DOHH2 (cell line): Measurements from ENCODE around the gene MC2R.
"Not testable (repeated sequence)": the region's sequence is repeated elsewhere in the genome, so short reads cannot be mapped to it uniquely, and the experiment has no call there.

ENCODE experiments used
- H3F3A ChIP-seq: fragments of 200-600 bp; sonication (generic), shearing (Covaris generic); 2 replicates; pipeline ENCODE4 v1.6.0; 2016; ENCODE audit warnings: antibody characterized with exemption, mild to moderate bottlenecking; ENCODE audit not compliant: control insufficient read depth, insufficient read depth
- H3K27ac ChIP-seq: fragments of 200-600 bp; sonication (generic); 2 replicates; pipeline ENCODE4 v1.5.1; 2014; ENCODE audit warnings: low read depth, mild to moderate bottlenecking, low read length, moderate library complexity
- H3K27me3 ChIP-seq: fragments of 200-600 bp; sonication (generic); 2 replicates; pipeline ENCODE4 v1.6.1; 2014; ENCODE audit warnings: mild to moderate bottlenecking, low read length, mixed read lengths; ENCODE audit not compliant: control insufficient read depth
- H3K36me3 ChIP-seq: fragments of 200-600 bp; sonication (generic); 2 replicates; pipeline ENCODE4 v1.6.1; 2014; ENCODE audit warnings: mild to moderate bottlenecking, low read length, moderate library complexity, mixed read lengths; ENCODE audit not compliant: control insufficient read depth
- H3K4me1 ChIP-seq: fragments of 200-600 bp; sonication (generic); 2 replicates; pipeline ENCODE4 v1.6.1; 2014; ENCODE audit warnings: mild to moderate bottlenecking, low read length, mixed read lengths; ENCODE audit not compliant: control insufficient read depth
- H3K4me2 ChIP-seq: fragments of 200-600 bp; sonication (generic); 2 replicates; pipeline ENCODE4 v1.6.0; 2014; ENCODE audit warnings: mild to moderate bottlenecking, low read length, moderate library complexity
- H3K4me3 ChIP-seq: fragments of 200-600 bp; sonication (generic); 2 replicates; pipeline ENCODE4 v1.5.1; 2014; ENCODE audit warnings: mild to moderate bottlenecking, low read length, mixed read lengths
- H3K79me2 ChIP-seq: fragments of 200-600 bp; sonication (generic); 2 replicates; pipeline ENCODE4 v1.6.1; 2014; ENCODE audit warnings: mild to moderate bottlenecking, low read length, mixed read lengths; ENCODE audit not compliant: control insufficient read depth
- H3K9me2 ChIP-seq: fragments of 200-600 bp; sonication (generic); replicated peaks from 2 replicates; pipeline ENCODE4 v1.6.1; 2014; ENCODE audit warnings: mild to moderate bottlenecking, low read length, mixed read lengths; ENCODE audit not compliant: control insufficient read depth
- H3K9me3 ChIP-seq: fragments of 200-600 bp; sonication (generic); 2 replicates; pipeline ENCODE4 v1.6.1; 2014; ENCODE audit warnings: antibody characterized with exemption, low read length, mixed read lengths; ENCODE audit not compliant: control insufficient read depth, insufficient read depth
- H4K20me1 ChIP-seq: fragments of 200-600 bp; sonication (generic); 2 replicates; pipeline ENCODE4 v1.6.0; 2014; ENCODE audit warnings: low read depth, mild to moderate bottlenecking, antibody characterized with exemption, low read length, moderate library complexity; ENCODE audit not compliant: control insufficient read depth, insufficient read depth
- CTCF ChIP-seq: fragments of 200-600 bp; sonication (generic); IDR thresholded peaks from one replicate; pipeline ENCODE4 v1.5.1; 2014; ENCODE audit warnings: antibody characterized with exemption, mild to moderate bottlenecking, low read depth, low read length; ENCODE audit not compliant: poor library complexity, severe bottlenecking
- EZH2phosphoT487 ChIP-seq: fragments of 200-600 bp; sonication (generic); IDR thresholded peaks from 2 replicates; pipeline ENCODE4 v1.6.1; 2017; ENCODE audit warnings: borderline replicate concordance, mild to moderate bottlenecking, antibody characterized with exemption, low read length, moderate library complexity, mixed read lengths

The MC2R gene

GRCh38 chr18:13872373-13872772 is 43.0 kb downstream of the MC2R start:
- Histone ChIP-seq H3K27ac (no peak overlapping the region), H3K79me2 (no peaks in the 10 kb centered on the region), H3K4me2 (no peak overlapping the region), H3K4me1 (no peaks in the 10 kb centered on the region), H3K9me3 (no peaks in the 10 kb centered on the region), H3K4me3 (no peak overlapping the region), H3K27me3 (no peaks in the 10 kb centered on the region), H3K36me3 (no peaks in the 10 kb centered on the region), H3K9me2 (no peaks in the 10 kb centered on the region), H3F3A (no peaks in the 10 kb centered on the region), H4K20me1 (no peaks in the 10 kb centered on the region)
- no peak for TF ChIP-seq CTCF
- TF ChIP-seq EZH2phosphoT487, result no peak

GRCh38 chr18:13871701-13872100 is 43.6 kb downstream of the MC2R start:
- Histone ChIP-seq H3K9me3 (no peaks in the 10 kb centered on the region), H3K4me3 (no peak overlapping the region), H3K27ac (no peak overlapping the region), H3K36me3 (no peaks in the 10 kb centered on the region), H3K79me2 (no peaks in the 10 kb centered on the region), H3K27me3 (no peaks in the 10 kb centered on the region), H3K4me1 (no peaks in the 10 kb centered on the region), H4K20me1 (no peaks in the 10 kb centered on the region), H3F3A (no peaks in the 10 kb centered on the region), H3K9me2 (no peaks in the 10 kb centered on the region), H3K4me2 (no peak overlapping the region)
- TF ChIP-seq EZH2phosphoT487 (no peak), CTCF (no peak)

- Histone ChIP-seq H4K20me1 (no peaks in the 10 kb centered on the region), H3K79me2 (no peaks in the 10 kb centered on the region), H3K27me3 (no peaks in the 10 kb centered on the region; the same call in 1 of the 2 replicates), H3K4me2 (no peak overlapping the region), H3F3A (no peaks in the 10 kb centered on the region), H3K4me3 (no peak overlapping the region), H3K36me3 (no peaks in the 10 kb centered on the region), H3K27ac (no peak overlapping the region), H3K9me2 (no peaks in the 10 kb centered on the region), H3K9me3 (no peaks in the 10 kb centered on the region), H3K4me1 (no peaks in the 10 kb centered on the region)
- TF ChIP-seq CTCF, result no peak
- TF ChIP-seq EZH2phosphoT487, result no peak
Measured at GRCh38 chr18:13868501-13869271, 46.6 kb downstream of the MC2R start.

GRCh38 chr18:13862898-13863297 is 52.4 kb downstream of the MC2R start:
- not testable (repeated sequence) for H3K4me3 ChIP-seq, H3F3A ChIP-seq, H3K27ac ChIP-seq, H3K27me3 ChIP-seq, H3K4me2 ChIP-seq, H3K79me2 ChIP-seq, H3K9me3 ChIP-seq, H4K20me1 ChIP-seq, H3K36me3 ChIP-seq, H3K4me1 ChIP-seq, H3K9me2 ChIP-seq
